DND-41 (cell line): Measurements from ENCODE around the gene CYTIP.

Experiments used
- EZH2 ChIP-seq: IDR thresholded peaks from 3 replicates; pipeline ENCODE4 v1.6.1; 2012; ENCODE audit warnings: borderline replicate concordance, low read depth, mild to moderate bottlenecking, moderate library complexity, low read length, inconsistent platforms; ENCODE audit not compliant: severe bottlenecking
- TF ChIP-seq, protein P1 (sequence below): IDR thresholded peaks from 2 replicates; pipeline ENCODE4 v1.5.1; 2012; ENCODE audit warnings: borderline replicate concordance, low read length, moderate library complexity, mild to moderate bottlenecking; ENCODE audit not compliant: poor library complexity, severe bottlenecking; ENCODE audit errors: extremely low read depth

DNA sequence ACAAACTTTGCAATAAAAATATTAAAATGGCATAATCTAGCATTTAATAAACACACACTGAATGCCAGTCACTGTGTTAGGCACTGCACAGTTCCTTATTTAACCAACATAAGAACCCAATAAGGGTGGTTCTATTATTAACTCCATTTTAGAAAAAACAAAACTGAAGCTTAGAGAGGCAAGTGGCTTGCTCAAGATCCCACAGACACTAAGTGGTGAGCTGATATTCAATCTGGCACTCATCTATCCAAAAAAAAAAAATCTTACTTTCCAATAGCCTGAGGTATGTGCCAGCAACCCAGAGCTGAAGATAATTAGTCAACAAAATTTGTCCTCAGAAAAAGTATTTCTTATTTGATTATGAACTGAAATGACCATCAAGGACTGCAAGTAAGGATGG is 799 bp downstream of the CYTIP start:
- TF ChIP-seq, protein P1, sequence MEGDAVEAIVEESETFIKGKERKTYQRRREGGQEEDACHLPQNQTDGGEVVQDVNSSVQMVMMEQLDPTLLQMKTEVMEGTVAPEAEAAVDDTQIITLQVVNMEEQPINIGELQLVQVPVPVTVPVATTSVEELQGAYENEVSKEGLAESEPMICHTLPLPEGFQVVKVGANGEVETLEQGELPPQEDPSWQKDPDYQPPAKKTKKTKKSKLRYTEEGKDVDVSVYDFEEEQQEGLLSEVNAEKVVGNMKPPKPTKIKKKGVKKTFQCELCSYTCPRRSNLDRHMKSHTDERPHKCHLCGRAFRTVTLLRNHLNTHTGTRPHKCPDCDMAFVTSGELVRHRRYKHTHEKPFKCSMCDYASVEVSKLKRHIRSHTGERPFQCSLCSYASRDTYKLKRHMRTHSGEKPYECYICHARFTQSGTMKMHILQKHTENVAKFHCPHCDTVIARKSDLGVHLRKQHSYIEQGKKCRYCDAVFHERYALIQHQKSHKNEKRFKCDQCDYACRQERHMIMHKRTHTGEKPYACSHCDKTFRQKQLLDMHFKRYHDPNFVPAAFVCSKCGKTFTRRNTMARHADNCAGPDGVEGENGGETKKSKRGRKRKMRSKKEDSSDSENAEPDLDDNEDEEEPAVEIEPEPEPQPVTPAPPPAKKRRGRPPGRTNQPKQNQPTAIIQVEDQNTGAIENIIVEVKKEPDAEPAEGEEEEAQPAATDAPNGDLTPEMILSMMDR = no peak
- no peak for TF ChIP-seq EZH2
